Measurements from ENCODE around the gene EFCAB6.

The EFCAB6 gene

DNA sequence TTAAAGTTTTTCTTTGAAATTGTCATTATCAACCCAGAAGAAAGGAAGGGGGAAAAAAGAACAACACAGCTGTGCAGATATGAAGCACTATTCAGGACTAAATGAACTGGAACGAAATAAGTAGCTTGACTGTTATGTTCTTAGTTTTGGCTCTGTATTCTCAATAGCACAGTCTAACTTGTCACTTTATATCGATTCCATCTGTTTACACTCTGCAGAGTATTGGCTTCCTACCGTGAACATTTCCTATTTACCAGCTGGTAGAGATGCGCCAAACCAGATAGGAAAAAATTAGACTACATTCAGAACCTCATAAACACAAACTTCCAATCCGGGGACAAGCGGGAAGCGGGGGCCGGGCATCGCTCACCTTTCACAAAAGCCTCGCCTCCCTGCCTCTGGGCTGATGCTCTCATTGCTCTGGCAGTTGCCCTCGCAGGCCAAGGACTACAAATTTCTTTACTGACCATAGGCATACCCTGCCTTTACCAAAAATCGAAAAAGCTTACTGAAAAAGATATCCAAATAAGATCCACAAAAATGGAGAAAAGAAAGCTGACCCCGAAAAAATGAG is 66.2 kb downstream of the EFCAB6 start:
- DNase-seq = no peak

DNA sequence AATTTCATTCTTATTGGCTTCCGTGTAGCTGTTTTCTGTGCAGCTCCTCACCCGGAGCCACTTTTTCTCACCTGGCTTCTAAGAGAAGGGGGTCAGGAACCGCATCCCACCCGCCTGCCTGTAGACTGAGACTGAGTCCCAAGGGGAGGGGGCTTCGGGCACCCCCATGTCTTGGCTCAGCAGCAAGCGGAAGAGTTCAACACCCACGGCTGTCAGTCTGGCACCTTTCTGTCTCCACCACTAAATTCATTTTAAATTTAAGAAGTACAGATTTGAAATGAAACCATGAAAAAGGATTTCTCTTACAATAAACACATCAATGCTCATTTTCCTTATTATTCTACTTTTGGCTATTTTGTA is 66.7 kb downstream of the EFCAB6 start:
- DNase-seq = no peak

DNA sequence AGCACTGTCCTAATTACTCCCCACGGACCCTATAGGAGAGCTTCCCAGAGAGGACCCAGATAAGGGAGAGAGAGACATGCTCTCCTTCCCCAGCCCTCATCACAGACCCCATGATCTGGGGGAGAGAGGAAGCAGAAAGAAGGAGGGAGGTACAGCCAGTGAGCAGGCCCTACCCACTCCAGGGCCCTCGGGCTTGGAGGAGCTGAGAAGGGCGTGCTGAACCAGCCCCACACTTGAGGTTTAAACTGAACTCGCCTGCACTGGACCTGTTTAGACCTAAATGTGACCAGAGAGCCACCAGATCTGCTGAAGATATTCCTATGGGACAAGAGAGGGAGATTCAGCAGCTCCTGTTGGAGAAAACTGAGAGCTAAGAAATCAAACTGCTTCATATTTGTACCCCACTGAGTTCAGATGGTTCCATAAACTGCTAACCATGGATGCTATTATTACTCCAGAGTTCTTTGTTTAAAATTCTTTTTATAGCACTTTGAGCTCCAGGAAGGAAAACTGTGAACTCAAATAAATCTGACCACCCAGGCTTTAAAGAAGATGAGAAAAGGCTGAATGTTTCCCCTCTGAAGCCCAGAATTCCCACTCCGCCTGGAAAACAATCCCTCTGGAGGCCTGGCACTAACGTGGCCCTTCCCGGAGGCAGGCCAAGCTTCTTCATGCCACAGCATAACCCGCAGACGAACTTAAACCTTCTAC is 67.2 kb downstream of the EFCAB6 start:
- no peak for DNase-seq

DNA sequence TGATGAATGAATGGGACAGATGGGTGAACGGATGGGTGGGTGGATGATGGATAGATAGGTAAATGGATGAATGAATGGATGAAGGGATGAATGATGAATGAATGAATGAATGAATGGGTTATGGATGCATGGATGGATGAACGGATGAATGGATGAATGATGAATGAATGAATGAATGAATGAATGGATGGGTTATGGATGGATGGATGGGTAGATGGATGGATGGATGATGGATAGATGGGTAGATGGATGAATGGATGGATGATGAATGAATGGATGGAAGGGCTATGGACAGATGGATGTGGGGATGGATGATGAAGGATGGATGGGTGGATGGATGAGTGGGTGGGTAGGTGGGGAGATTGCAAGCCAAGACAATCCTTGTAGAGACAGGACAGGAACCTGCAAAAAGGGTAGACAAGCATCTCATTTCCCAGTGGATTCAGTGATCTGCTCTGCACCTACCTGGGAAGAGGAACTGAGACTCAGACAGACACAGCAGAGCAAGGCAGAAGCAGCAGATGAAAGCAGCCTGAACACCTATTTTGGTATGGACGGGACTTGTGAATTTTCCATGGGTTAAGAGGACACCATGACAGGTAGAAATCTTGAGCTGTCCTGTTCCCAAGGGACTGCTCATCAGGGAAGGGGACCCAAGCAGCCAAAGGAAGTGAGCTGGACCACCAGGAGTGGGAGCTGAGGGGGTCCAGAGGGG is 68.0 kb downstream of the EFCAB6 start:
- no peak for DNase-seq

DNA sequence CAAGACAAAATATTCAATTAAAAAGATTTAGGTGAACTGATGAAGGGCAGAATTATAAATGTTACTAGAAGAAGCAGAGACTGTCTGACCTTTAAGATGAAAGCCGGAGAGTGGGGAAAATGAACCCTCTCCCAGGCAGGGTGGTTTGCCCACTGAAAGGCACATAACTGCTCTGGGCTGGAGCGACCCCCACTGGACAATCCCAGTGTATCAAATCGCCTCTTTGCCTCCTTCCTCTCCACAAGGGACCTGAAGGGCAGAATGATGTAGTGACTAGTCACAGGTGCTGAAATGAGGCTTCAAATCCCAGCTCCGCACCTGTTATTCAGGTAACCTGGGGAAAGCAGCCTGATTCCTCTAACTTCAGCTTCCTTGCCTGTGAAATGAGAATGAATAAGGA is 69.0 kb downstream of the EFCAB6 start:
- DNase-seq = no peak

DNA sequence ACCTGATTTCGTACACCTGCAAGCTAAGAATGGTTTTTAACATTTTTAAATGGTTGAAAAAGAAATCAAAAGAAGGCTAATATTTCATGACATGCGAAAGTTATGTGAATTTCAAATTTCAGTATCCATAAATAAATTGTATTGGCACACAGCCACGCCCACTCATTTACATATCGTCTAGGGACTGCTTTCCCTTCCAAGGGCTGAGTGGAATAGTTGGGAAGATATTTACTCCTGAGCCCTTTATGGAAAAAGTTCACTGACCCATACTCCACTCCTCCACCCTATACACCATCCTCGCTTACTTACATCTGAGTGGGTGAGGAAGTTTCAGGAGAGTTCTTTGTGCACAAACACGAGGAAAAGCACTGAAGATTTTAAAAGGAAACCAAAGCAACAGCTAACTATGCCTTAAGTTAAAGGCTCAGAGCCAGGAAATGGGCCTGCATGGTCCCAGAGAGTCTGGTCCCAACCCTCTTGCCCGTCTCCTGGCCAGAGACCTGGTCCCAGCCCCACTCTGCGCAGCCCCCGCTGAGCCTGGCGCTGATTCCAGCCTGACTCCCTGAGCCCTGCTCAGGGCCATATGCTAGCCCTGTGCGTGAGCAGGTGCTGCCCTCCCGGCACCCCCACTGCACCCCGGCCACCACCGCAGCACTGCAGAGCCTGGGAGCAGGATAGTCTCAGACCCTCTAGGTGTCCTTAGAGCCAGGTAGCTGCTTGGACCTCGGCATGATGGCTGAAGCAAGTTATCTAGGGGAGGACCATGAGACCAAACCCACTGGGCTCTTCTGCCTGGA is 69.8 kb downstream of the EFCAB6 start:
- no peak for DNase-seq

DNA sequence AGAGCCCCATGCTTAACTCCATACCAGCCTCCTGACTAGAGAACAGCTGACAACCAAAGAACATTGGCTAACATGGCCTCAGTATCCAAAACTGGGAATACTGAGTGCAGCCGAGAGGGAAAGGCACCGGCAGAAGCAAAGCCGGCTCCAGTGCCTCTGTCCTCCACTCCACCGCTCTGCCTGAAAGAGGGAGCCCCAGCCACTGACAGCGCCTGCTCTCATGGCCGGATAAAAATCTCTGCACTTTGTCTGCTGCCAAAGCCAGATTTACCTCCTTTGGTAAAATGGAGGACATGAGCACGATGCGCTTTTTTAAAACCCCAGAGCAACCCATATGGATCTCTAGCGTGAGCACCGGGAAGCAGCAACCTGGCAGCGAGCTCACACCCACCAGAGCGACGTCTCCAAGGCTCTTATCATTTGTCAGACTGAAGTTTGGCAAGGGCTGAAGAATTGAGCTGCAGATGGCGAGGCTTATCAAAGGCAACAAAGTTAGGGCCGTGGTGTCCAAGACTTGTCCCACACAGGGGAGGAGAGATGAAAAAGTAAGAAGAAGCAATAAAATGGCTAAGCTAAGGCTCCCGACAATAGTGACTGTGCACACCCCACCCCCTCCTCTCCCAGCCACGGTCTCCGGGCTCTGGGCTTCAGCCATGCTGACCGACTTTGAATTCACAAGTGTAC is 71.4 kb downstream of the EFCAB6 start:
- DNase-seq = no peak

DNA sequence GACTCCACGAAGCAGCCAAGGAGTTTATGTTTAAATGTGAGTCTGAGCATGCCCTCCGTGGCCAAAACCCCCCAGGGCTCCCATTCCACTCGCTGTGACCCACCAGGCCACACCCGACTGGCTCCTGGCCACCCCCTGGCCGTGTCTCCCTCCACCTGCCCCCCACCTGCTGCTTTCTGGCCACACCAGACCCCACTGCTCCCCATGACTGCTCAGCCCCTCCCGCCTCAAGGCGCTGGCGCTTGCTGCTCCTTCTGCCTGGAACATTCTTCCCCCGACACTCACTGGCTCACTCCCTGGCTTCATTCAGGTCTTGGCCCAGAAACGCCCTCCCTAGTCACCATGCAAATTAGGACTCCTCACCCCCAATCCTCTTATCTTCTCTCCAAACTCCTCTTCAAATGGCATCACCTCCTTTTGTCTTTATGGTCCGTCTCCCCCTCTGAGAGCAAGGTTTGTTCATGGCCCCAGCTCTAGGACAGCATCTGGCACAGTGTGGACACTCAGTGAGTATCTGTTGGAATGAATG is 72.2 kb downstream of the EFCAB6 start:
- no peak for DNase-seq

DNA sequence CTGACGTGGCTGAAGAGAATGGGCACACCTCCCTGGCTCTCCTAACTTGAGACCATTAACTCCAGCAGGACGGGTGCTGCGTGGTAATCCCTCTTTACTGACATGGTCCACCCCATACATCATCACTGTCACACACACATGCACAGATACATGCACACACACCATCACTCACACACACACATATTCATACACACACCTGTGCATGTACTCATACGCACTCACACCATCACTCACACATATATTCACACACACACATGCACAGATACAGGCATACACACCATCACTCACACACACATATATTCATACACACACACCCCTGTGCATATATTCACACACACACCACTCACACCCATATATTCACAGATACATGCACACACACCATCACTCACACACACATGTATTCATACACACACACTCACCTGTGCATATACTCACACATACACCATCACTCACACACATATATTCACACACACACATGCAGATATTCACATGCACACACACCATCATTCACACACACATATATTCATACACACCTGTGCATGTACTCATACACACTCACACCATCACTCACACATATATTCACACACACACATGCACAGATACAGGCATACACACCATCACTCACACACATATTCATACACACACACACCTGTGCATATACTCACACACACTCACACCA is 74.8 kb downstream of the EFCAB6 start:
- DNase-seq = no peak

DNA sequence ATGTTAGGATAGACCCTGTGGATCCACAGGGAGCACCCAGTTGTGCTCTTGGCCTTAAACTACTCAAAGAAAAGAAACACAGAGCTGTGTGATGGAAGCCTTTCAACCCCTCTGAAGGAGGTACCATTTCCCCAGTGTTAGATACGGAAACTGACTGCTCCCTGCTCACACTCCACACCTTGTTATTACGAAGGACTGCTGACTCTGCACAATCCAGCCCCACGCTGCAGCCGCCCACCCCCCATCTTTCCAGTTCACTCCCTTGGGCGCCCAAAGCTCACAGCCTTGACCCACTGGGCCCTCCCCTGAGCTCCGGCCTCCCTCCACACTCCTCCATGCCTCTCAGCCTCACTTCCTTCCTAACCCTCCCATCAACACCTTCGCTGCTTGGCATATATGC is 75.5 kb downstream of the EFCAB6 start:
- no peak for DNase-seq

DNA sequence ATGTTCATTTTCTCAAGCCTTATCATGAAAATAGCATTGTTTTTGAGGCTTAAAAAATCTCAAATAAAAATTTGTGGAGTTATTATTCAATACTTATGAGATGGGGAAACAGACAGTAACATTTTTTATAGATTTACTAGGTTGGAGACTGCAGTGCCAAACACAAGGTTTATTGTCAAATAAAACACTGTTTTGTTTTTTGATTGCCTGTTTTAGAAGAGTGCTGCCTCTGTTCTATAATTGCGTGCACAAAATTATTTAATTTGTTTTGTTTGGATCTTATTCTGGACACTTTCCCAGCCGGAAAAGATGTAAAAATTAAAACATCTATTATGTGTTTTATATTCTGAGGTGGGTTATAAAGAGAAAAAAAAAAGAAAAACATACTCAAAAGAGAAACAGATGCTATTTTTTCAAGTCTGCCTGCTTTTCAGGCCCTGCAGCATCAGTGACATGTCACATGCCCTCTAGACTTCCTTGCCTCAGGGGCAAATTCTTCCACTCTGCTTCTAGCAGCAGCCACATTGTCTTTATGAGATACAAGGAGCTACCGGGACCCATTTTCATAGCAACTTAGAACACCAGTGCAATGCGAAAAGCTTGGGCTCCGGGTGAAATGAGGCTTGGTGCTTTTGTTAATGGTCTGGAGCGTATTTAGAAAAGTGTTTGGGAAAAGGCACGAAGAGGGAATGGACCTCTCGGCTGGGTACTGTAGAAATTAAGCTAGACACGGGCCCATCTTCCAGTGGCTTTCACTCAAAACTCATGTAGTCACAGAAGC is 77.5 kb downstream of the EFCAB6 start:
- DNase-seq = peak in 1 of 14 donors; percentile 15

DNA sequence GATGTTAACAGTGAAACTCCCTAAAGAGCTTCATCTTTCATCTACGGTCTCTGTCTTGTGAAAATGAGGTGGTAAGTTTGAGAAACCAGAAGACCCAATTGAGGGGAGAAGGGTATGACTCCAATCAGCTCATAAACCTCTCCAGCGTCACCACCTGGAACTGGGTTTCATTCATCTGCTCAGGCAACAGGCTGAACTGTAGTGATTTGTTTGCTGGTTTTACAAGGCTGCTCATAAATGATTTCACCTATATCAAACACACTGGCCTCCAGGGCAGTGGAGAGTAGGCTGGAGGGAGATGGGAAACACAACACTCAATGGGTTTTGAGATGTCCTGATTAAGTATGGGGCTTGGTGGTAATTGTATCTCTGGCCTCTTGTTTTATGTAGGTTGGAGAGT is 79.0 kb downstream of the EFCAB6 start:
- DNase-seq = no peak

DNA sequence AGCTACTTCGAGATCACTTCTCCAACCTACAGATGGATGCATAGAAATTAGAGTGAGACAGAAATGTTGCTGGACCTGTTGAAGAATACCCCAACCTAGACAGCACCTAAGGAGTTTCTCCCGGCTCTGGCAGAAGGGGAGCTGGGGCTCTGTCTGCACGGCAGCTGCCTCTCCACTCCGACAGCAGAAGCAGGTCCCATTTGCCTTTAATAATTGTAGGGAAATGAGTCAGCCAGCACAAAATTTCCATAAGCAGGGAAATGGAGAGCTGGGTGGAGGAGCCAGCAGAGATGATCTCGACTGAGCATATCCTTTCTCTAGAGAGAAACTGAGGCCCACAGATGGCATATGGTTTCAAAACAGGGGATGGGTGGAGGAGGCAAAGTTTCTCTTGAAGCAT is 80.1 kb downstream of the EFCAB6 start:
- DNase-seq = no peak

DNA sequence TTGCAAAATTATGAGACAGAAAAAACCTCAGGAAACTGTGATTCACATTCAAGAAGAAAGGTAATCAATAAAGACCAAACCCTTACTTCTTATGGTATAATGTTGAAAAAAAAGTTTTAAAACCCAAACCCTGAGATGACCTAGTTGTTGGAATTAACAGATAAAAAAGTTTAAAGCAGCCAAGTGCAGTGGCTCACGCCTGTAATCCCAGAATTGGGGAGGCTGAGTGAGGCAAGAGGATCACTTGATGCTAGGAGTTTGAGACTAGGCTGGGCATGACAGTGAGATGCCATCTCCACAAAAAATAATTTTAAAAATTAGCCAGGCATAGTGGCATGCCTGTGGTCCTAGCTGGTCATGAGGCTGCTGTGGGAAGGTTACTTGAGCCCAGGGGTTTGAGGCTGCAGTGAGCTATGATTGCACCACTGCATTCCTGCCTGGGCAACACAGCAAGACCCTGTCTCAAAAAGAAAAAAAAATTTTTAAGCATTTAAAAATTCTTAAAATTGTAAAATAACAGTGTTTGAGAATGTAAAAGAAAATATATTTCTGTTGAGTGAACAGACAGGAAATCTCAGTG is 85.1 kb downstream of the EFCAB6 start:
- DNase-seq = no peak

DNA sequence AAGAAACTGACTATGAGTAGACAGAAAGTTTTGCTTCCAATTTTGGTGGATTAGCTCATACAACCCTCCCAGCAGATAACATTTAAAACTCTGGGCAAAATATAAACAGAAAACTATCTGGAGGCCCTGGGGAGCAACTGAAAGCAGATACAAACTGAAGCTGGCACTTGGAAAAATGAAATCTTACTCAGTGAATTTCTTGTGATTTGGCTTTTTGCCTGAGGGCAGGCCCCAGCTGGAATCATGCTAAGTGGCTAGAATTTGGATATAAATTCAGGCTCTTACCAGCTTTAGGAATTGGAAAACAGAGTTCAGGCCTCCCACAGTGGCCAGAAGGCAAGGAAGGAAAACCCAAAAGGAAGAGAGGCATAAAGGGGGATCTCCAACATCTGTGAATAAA is 85.8 kb downstream of the EFCAB6 start:
- DNase-seq = no peak

DNA sequence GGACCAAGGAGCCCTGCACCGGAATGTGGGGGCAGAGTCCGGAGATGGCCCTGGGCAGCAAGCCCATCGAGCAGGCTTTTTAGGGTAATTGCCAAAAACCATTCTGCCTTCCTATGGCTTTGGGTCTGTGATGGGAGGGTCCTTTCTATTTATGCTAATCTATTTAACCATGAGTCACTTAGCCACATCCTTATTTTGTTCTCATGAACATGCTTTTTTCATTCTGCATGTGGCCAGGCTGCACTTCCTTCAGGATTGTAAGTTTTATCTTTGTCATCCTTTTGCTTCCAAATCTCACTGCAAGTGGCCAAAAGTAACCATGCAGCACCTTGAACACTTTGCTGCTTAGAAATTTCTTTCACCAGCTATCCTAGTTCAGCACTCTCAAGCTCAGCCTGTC is 88.3 kb downstream of the EFCAB6 start:
- DNase-seq = no peak

DNA sequence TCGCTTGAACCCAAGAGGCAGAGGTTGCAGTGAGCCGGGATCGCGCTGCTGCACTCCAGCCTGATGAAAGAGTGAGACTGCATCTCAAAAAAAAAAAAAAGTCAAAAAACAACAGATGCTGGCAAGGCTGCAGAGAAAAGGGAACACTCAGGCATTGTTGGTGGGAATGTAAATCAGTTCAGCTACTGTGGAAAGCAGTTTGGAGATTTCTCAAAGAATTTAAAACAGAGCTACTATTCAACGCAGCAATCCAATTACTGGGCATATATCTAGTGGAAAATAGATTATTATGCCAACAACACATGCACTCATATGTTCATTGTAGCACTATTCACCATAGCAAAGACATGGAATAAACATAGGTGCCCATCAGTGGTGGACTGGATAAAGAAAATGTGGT is 89.7 kb downstream of the EFCAB6 start:
- no peak for DNase-seq

DNA sequence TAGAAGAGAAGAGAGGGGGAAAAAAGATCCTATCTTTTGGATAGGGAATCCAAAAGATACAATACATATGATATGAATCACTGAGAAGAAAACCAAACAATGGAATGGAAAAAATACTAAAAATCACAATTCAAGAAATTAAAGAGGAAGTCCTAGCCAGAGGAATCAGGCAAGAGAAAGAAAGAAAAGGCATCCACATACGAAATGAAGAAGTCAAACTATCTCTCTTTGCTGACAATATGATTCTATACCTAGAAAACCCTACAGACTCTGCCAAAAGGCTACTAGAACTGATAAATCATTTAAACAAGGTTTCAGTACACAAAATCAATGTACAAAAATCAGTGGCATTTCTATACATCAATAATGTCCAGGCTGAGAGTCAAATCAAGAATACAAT is 91.4 kb downstream of the EFCAB6 start:
- DNase-seq = no peak

DNA sequence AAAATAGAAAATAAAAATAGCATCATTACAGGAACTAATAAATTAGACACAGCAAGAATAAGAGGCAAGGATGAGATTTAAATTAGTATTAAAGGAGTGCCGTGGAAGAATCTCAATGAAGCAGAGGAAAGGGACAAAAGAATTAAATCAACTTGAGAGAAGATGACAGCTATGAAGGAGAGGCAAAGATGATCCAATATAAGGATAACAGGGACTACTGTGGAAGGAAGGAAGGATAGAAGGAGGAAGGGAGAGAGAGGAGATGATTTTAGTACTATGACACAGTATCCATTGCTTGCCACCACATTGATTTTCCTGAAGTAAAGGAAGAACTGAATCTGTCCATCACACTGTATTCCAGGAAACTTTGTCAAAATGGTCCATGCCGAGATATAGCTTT is 98.0 kb downstream of the EFCAB6 start:
- DNase-seq = no peak

DNA sequence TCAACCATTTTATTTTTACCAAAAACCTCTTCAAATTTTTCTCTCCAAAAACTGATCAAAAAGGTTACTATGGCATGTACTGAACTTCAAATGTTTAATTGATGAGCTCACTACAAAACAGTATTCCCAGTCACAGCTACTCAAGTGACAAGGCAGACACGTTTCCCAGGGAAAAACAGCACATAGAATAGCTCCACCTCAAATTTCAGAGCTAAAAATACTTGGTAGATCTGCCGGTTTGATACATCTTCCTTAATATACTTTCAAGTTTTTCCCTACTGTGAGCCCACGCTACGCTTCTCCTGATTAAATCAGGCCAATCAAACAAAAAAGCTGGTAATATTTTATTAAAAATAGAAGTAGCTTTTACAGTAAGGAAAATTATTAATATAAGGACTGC is 100.4 kb downstream of the EFCAB6 start:
- no peak for DNase-seq

DNA sequence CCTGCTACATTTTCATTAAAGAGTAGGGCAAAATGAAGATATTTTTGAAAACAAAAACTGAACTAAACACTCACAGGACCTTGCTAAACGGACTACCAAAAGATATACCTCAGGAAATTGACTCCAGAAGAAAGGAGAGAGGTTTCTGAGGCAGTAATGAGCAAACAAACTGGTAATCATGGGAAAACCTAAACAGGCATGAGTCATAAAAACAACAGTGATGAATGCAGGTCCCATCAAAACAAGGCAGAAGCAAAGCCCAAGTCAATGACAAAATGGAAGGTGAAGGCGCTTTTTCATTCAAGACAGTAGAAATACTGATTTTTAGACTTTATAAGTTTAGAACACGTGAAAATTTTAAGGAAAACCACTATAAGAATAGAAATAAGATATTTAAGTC is 104.5 kb downstream of the EFCAB6 start:
- no peak for DNase-seq
